GM13976 (cell line): Measurements from ENCODE around the gene DLGAP4.
"Not testable (repeated sequence)": the region's sequence is repeated elsewhere in the genome, so short reads cannot be mapped to it uniquely, and the experiment has no call there.

Source experiments
- DNase-seq: peaks from one replicate; pipeline ENCODE4 v3.0.0; 2012; ENCODE audit warnings: low spot score
- CTCF ChIP-seq: IDR thresholded peaks from 2 replicates; pipeline ENCODE4 v1.5.1; 2012; ENCODE audit warnings: borderline replicate concordance, mild to moderate bottlenecking; ENCODE audit not compliant: insufficient read depth; ENCODE audit errors: extremely low read depth, missing control alignments, control extremely low read depth
- in situ Hi-C: fragments of 300-500 bp; cut with MboI; formaldehyde crosslinking; loops from one replicate; pipeline ENCODE4 v1.12.0; 2022; ENCODE audit warnings: low sequenced_read_pairs, mixed read lengths, inconsistent platforms; ENCODE audit not compliant: unreplicated experiment

Gene DLGAP4

GRCh38 chr20:36549942-36550789 lies 244.0 kb downstream of the DLGAP4 start:
- in situ Hi-C loops = no loop called here
- TF ChIP-seq CTCF = no peak
- peak; percentile 29 for DNase-seq

GRCh38 chr20:36550790-36551299 lies 244.7 kb downstream of the DLGAP4 start:
- DNase-seq = no peak
- in situ Hi-C loops = no loop called here
- TF ChIP-seq CTCF = no peak

- no peak for DNase-seq
- in situ Hi-C loops = no loop called here
Measured at GRCh38 chr20:36555248-36555647, 249.1 kb downstream of the DLGAP4 start.

GRCh38 chr20:36562724-36563123 lies 256.6 kb downstream of the DLGAP4 start:
- no peak for TF ChIP-seq CTCF
- in situ Hi-C loops = no loop called here
- DNase-seq = no peak

More at GRCh38 chr20:36555248-36555647, 249.1 kb downstream of the DLGAP4 start:
- TF ChIP-seq CTCF = no peak

GRCh38 chr20:36563374-36563773 lies 257.2 kb downstream of the DLGAP4 start:
- in situ Hi-C loops = no loop called here
- no peak for TF ChIP-seq CTCF
- no peak for DNase-seq

- in situ Hi-C loops, DNase-seq: not testable (repeated sequence)
Measured at GRCh38 chr20:36564078-36564725, 258.1 kb downstream of the DLGAP4 start.

GRCh38 chr20:36564726-36565121 lies 258.6 kb downstream of the DLGAP4 start:
- DNase-seq, in situ Hi-C loops: not testable (repeated sequence)
